Endothelial cell of umbilical vein (primary cell): Measurements from ENCODE around the gene FAM53B. TPM values are rescaled to one million over a fixed set of nuclear protein-coding genes. Genes with fewer than 3 reads are reported as not detected.

ENCODE experiments used
- BruUV-seq: library from RNA; stranded (reverse); fragments of 400-500 nt; replicated peaks from 2 replicates; lab custom pipeline; 2021; lab: Mats Ljungman, UMichigan
- CTCF ChIA-PET: fragments of 300-600, 350-600 bp; sonication (Branson Sonifier 250); formaldehyde crosslinking; loops from one replicate; lab custom pipeline; 2021; ENCODE audit warnings: antibody characterized with exemption, inconsistent platforms; lab: Charles Lee
- POLR2A ChIA-PET: fragments of 300-600, 350-600 bp; sonication (Branson Sonifier 250); formaldehyde crosslinking; loops from one replicate; lab custom pipeline; 2021; ENCODE audit warnings: antibody characterized with exemption, inconsistent platforms; lab: Charles Lee
- DNase-seq: peaks from one replicate; pipeline ENCODE4 v3.0.0-alpha.2; 2011; ENCODE audit warnings: low read depth, low spot score
- FAIRE-seq: peaks from 2 replicates; lab custom pipeline; 2011; peaks lifted over from hg19 to GRCh38; lab: Jason Lieb, UNC
- H2AFZ ChIP-seq: 2 replicates; pipeline ENCODE4 v1.6.0; 2012; ENCODE audit warnings: low read depth, low read length, control low read depth, inconsistent platforms
- H3K27ac ChIP-seq: 2 replicates; pipeline ENCODE4 v1.5.1; 2011; ENCODE audit warnings: low read depth, mild to moderate bottlenecking, control low read depth, low read length, moderate library complexity; ENCODE audit not compliant: insufficient read depth
- H3K27me3 ChIP-seq, 2 experiments: 2 replicates each; pipeline versions ENCODE4 v1.6.0 to v1.6.1; 2011; ENCODE audit warnings: low read length in 2 of 2, mixed read lengths in 1 of 2; ENCODE audit not compliant: control insufficient read depth in 2 of 2, insufficient read depth in 2 of 2
- H3K36me3 ChIP-seq, 2 experiments: 2 replicates in 1 of 2; 3 replicates in 1 of 2; pipeline ENCODE4 v1.5.1; 2011; ENCODE audit warnings: low read length in 2 of 2, mild to moderate bottlenecking in 1 of 2, moderate library complexity in 1 of 2; ENCODE audit not compliant: control insufficient read depth in 2 of 2, insufficient read depth in 2 of 2; ENCODE audit errors: extremely low read depth in 1 of 2
- H3K4me1 ChIP-seq: 3 replicates; pipeline ENCODE4 v1.5.1; 2011; ENCODE audit warnings: mild to moderate bottlenecking, low read length; ENCODE audit not compliant: control insufficient read depth, insufficient read depth; ENCODE audit errors: extremely low read depth
- H3K4me2 ChIP-seq: 2 replicates; pipeline ENCODE4 v1.6.1; 2011; ENCODE audit warnings: low read length, control low read depth, mixed read lengths; ENCODE audit not compliant: insufficient read depth
- H3K4me3 ChIP-seq, 3 experiments: fragments of 200-600 bp in 1 of 3; sonication (generic), shearing (Covaris generic) in 1 of 3; replicated peaks in 1 of 3; 2 replicates each; pipeline ENCODE4 v1.5.1; 2011 to 2016; ENCODE audit warnings: control low read depth in 3 of 3, low read length in 3 of 3, mild to moderate bottlenecking in 2 of 3, inconsistent platforms in 1 of 3, low read depth in 1 of 3, moderate library complexity in 1 of 3; ENCODE audit not compliant: insufficient read depth in 1 of 3
- H3K79me2 ChIP-seq: 2 replicates; pipeline ENCODE4 v1.6.0; 2012; ENCODE audit warnings: low read length, inconsistent platforms; ENCODE audit not compliant: control insufficient read depth, insufficient read depth
- H3K9ac ChIP-seq: replicated peaks from 2 replicates; pipeline ENCODE3; 2011; ENCODE audit warnings: low read length, control low read depth; ENCODE audit not compliant: insufficient read depth; ENCODE audit errors: extremely low read depth
- H3K9me1 ChIP-seq: replicated peaks from 3 replicates; pipeline ENCODE4 v1.6.0; 2011; ENCODE audit warnings: mild to moderate bottlenecking, low read length; ENCODE audit not compliant: control insufficient read depth, insufficient read depth; ENCODE audit errors: extremely low read depth
- H3K9me3 ChIP-seq: replicated peaks from 2 replicates; pipeline ENCODE4 v1.5.1; 2012; ENCODE audit warnings: low read length, inconsistent platforms; ENCODE audit not compliant: control insufficient read depth, insufficient read depth
- H4K20me1 ChIP-seq: replicated peaks from 2 replicates; pipeline ENCODE3; 2011; ENCODE audit warnings: mild to moderate bottlenecking, low read length; ENCODE audit not compliant: control insufficient read depth, insufficient read depth; ENCODE audit errors: extremely low read depth
- EZH2 ChIP-seq: IDR thresholded peaks from 2 replicates; pipeline ENCODE4 v1.6.1; 2012; ENCODE audit warnings: borderline replicate concordance, low read depth, mild to moderate bottlenecking, moderate library complexity, low read length, inconsistent platforms; ENCODE audit not compliant: severe bottlenecking
- FOS ChIP-seq: IDR thresholded peaks from 2 replicates; pipeline ENCODE4 v1.6.1; 2011; ENCODE audit warnings: mild to moderate bottlenecking, low read length, moderate library complexity, borderline replicate concordance; ENCODE audit not compliant: insufficient read depth
- GATA2 ChIP-seq: IDR thresholded peaks from 2 replicates; pipeline ENCODE4 v1.7.0; 2011; ENCODE audit warnings: low read depth, mild to moderate bottlenecking, moderate library complexity, mixed read lengths, low read length; ENCODE audit not compliant: insufficient read length, insufficient read depth
- JUN ChIP-seq: IDR thresholded peaks from 2 replicates; pipeline ENCODE4 v1.6.1; 2011; ENCODE audit warnings: borderline replicate concordance, low read depth; ENCODE audit not compliant: insufficient read length, insufficient read depth
- MAX ChIP-seq: IDR thresholded peaks from 2 replicates; pipeline ENCODE4 v1.6.1; 2011; ENCODE audit not compliant: insufficient read depth, insufficient read length
- POLR2A ChIP-seq: IDR thresholded peaks from 2 replicates; pipeline ENCODE4 v1.6.1; 2012; ENCODE audit warnings: low read depth, mild to moderate bottlenecking, control low read depth, low read length
- POLR2AphosphoS5 ChIP-seq: IDR thresholded peaks from 2 replicates; pipeline ENCODE4 v1.6.1; 2012; ENCODE audit warnings: low read depth, mild to moderate bottlenecking, control low read depth, low read length, moderate library complexity; ENCODE audit not compliant: insufficient read depth
- dilution Hi-C: fragments of 300-500 bp; cut with MboI; formaldehyde crosslinking; loops from one replicate; pipeline ENCODE4 v1.15.0; 2019; ENCODE audit warnings: low sequenced_read_pairs; ENCODE audit not compliant: extremely low pct_ligation_motif_present
- intact Hi-C: fragments of 100-400 bp; cut with micrococcal nuclease; formaldehyde crosslinking; loops from one replicate; pipeline ENCODE4 v1.10.0; 2022
- polyA plus RNA-seq, 4 experiments: library from polyadenylated mRNA; depleted of rRNA in 3 of 4; stranded (reverse) in 3 of 4; unstranded in 1 of 4; fragments of >200 nt; gene quantifications; 2 replicates each; pipeline versions ENCODE4 v1.2.1 to v1.2.3, GENCODE V29; 2011 to 2012; ENCODE audit warnings: missing spikeins in 1 of 4
- total RNA-seq: library from RNA; stranded (reverse); gene quantifications from 2 replicates; pipeline ENCODE4 v1.2.3, GENCODE V29; 2021

Gene FAM53B
- total and polyA plus RNA-seq, 2 donors (not counting 3 experiments of a cell fraction or from before 2014, with no cell fraction given), result 8.5 to 21.1 TPM

- H3K9me1 ChIP-seq, result no peaks in the 10 kb centered on the region
- H3K9me3 ChIP-seq, result no peaks in the 10 kb centered on the region
- intact Hi-C loops (loop anchor here (1.0 to 10.0 kb wide), 5 partner anchors 34 to 230 kb away; partner anchors contain the start of gene ABRAXAS2), dilution Hi-C loops (no loop called here)
- peaks cover 5% of the 10 kb centered on the region for H3K79me2 ChIP-seq
- H3K4me3 ChIP-seq, result no peak overlapping the region
- H4K20me1 ChIP-seq, result no peaks in the 10 kb centered on the region
- H3K36me3 ChIP-seq, result no peaks in the 10 kb centered on the region
- BruUV-seq, result no TSS peak
- TF ChIP-seq GATA2 (peak; percentile 77), POLR2A (no peak), MAX (no peak), FOS (peak; percentile 77), EZH2 (no peak), POLR2AphosphoS5 (peak; percentile 51), JUN (peak; percentile 32)
- POLR2A ChIA-PET, result no interaction called here
- H3K9ac ChIP-seq, result no peak overlapping the region
- H3K27ac ChIP-seq, result peak overlapping the region; percentile 36
- peaks cover 35% of the 10 kb centered on the region for H3K4me1 ChIP-seq
- H2AFZ ChIP-seq, result no peak overlapping the region
- H3K27me3 ChIP-seq, result no peaks in the 10 kb centered on the region
- FAIRE-seq (peak; percentile 94), DNase-seq (peak; percentile 95)
- CTCF ChIA-PET, result interaction anchor here (1.1 to 4.4 kb wide), 9 partner anchors 11 to 99 kb away, joined by 3 to 50 read pairs (median 4); no protein-coding TSS in a partner anchor
- no peak overlapping the region for H3K4me2 ChIP-seq
Measured at GRCh38 chr10:124646483-124647352, 97.5 kb downstream of the FAM53B start.
